ENCODE results near the gene PRG2. TPM values are rescaled to one million over a fixed set of nuclear protein-coding genes. Genes with fewer than 3 reads are reported as not detected.
A peak's percentile ranks its signal among the peaks of the same experiment; 100 is the strongest.

The PRG2 gene
- total and polyA plus RNA-seq, 2 of the 13 experiments (the other 11 are each of a cell fraction or from before 2014, with no cell fraction given): not detected

DNA sequence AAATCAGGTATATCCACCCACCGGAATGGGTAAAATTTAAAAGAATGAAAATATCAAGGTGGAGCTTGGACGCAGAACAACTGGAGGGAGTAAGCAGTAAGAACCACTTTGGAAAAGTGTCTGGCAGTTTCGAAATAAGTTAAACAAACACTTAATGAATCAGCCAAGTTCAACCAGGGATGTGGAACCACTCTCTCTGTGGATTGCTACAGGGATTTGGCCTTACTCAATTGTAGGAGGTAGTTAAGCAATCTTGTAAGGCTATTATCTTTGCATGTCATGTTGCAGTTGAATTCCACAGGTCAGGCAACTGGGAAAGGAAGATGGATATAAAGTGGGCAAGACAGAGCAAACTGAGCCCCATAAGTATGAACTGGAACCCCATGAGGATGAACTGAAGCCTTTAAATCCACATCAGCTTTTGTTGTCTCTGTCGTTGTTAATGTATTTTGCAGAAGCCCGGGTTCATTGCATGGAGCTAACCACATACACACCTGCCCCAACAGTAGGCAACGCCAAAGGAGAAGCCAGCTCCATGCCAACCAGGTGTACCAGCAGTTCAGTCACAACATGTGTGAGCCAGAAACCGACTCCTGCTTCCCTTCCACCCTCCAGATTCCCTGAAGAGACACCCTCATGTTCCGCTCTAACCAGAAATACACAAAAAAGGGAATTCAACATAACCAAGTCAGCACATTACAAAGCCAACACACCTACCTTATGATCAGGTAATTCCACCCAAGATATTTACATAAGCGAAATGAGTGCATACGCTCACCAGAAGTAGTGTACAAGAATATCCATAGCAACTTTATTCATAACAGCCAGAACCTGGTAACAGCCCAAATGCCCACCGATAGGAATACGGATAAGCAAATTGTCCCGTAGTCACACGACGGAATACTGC, 44.4 kb upstream of the PRG2 start (continued):
- TF ChIP-seq, protein P1, sequence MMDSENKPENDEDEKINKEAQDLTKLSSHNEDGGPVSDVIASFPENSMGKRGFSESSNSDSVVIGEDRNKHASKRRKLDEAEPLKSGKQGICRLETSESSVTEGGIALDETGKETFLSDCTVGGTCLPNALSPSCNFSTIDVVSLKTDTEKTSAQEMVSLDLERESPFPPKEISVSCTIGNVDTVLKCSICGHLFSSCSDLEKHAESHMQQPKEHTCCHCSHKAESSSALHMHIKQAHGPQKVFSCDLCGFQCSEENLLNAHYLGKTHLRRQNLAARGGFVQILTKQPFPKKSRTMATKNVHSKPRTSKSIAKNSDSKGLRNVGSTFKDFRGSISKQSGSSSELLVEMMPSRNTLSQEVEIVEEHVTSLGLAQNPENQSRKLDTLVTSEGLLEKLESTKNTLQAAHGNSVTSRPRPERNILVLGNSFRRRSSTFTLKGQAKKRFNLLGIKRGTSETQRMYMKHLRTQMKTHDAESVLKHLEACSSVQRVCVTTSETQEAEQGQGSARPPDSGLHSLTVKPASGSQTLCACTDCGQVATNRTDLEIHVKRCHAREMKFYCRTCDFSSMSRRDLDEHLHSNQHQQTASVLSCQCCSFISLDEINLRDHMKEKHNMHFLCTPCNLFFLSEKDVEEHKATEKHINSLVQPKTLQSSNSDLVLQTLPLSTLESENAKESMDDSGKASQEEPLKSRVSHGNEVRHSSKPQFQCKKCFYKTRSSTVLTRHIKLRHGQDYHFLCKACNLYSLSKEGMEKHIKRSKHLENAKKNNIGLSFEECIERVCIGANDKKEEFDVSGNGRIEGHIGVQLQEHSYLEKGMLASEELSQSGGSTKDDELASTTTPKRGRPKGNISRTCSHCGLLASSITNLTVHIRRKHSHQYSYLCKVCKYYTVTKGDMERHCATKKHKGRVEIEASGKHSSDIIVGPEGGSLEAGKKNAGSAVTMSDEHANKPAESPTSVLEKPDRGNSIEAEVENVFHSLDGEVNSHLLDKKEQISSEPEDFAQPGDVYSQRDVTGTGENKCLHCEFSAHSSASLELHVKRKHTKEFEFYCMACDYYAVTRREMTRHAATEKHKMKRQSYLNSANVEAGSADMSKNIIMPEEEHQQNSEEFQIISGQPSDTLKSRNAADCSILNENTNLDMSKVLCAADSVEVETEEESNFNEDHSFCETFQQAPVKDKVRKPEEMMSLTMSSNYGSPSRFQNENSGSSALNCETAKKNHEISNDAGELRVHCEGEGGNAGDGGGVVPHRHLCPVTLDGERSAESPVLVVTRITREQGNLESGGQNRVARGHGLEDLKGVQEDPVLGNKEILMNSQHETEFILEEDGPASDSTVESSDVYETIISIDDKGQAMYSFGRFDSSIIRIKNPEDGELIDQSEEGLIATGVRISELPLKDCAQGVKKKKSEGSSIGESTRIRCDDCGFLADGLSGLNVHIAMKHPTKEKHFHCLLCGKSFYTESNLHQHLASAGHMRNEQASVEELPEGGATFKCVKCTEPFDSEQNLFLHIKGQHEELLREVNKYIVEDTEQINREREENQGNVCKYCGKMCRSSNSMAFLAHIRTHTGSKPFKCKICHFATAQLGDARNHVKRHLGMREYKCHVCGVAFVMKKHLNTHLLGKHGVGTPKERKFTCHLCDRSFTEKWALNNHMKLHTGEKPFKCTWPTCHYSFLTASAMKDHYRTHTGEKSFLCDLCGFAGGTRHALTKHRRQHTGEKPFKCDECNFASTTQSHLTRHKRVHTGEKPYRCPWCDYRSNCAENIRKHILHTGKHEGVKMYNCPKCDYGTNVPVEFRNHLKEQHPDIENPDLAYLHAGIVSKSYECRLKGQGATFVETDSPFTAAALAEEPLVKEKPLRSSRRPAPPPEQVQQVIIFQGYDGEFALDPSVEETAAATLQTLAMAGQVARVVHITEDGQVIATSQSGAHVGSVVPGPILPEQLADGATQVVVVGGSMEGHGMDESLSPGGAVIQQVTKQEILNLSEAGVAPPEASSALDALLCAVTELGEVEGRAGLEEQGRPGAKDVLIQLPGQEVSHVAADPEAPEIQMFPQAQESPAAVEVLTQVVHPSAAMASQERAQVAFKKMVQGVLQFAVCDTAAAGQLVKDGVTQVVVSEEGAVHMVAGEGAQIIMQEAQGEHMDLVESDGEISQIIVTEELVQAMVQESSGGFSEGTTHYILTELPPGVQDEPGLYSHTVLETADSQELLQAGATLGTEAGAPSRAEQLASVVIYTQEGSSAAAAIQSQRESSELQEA (CRISPR knock-in tag; IDR thresholded peaks at IDR 0.05; ENCODE audit: not compliant biosample characterization): no peak
- TF ChIP-seq GATAD2A (CRISPR knock-in tag; IDR thresholded peaks at IDR 0.05): peak; percentile 98
- TF ChIP-seq ZC3H4 (CRISPR knock-in tag; IDR thresholded peaks at IDR 0.05; ENCODE audit: borderline replicate concordance): no peak
- TF ChIP-seq, protein P2, sequence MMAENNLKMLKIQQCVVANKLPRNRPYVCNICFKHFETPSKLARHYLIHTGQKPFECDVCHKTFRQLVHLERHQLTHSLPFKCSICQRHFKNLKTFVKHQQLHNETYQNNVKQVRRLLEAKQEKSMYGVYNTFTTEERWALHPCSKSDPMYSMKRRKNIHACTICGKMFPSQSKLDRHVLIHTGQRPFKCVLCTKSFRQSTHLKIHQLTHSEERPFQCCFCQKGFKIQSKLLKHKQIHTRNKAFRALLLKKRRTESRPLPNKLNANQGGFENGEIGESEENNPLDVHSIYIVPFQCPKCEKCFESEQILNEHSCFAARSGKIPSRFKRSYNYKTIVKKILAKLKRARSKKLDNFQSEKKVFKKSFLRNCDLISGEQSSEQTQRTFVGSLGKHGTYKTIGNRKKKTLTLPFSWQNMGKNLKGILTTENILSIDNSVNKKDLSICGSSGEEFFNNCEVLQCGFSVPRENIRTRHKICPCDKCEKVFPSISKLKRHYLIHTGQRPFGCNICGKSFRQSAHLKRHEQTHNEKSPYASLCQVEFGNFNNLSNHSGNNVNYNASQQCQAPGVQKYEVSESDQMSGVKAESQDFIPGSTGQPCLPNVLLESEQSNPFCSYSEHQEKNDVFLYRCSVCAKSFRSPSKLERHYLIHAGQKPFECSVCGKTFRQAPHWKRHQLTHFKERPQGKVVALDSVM (CRISPR knock-in tag; IDR thresholded peaks at IDR 0.05): no peak
- TF ChIP-seq ZSCAN12 (CRISPR knock-in tag; IDR thresholded peaks at IDR 0.05): no peak
- TF ChIP-seq TBX2 (CRISPR knock-in tag; IDR thresholded peaks at IDR 0.05; ENCODE audit: borderline replicate concordance): peak; percentile 89
- no peak for TF ChIP-seq ZIK1 (CRISPR knock-in tag; IDR thresholded peaks at IDR 0.05; ENCODE audit: borderline replicate concordance, low read depth)
- no peak for TF ChIP-seq ZNF101 (CRISPR knock-in tag; IDR thresholded peaks at IDR 0.05; ENCODE audit: borderline replicate concordance, low read depth)
- TF ChIP-seq TOE1 (CRISPR knock-in tag; IDR thresholded peaks at IDR 0.05): no peak
- TF ChIP-seq TBL1XR1 (IDR thresholded peaks at IDR 0.05; ENCODE audit: borderline replicate concordance, low read length, partially characterized antibody): peak; percentile 94
- TF ChIP-seq ZNF326 (CRISPR knock-in tag; IDR thresholded peaks at IDR 0.05; ENCODE audit: borderline replicate concordance): no peak
- TF ChIP-seq, protein P3, sequence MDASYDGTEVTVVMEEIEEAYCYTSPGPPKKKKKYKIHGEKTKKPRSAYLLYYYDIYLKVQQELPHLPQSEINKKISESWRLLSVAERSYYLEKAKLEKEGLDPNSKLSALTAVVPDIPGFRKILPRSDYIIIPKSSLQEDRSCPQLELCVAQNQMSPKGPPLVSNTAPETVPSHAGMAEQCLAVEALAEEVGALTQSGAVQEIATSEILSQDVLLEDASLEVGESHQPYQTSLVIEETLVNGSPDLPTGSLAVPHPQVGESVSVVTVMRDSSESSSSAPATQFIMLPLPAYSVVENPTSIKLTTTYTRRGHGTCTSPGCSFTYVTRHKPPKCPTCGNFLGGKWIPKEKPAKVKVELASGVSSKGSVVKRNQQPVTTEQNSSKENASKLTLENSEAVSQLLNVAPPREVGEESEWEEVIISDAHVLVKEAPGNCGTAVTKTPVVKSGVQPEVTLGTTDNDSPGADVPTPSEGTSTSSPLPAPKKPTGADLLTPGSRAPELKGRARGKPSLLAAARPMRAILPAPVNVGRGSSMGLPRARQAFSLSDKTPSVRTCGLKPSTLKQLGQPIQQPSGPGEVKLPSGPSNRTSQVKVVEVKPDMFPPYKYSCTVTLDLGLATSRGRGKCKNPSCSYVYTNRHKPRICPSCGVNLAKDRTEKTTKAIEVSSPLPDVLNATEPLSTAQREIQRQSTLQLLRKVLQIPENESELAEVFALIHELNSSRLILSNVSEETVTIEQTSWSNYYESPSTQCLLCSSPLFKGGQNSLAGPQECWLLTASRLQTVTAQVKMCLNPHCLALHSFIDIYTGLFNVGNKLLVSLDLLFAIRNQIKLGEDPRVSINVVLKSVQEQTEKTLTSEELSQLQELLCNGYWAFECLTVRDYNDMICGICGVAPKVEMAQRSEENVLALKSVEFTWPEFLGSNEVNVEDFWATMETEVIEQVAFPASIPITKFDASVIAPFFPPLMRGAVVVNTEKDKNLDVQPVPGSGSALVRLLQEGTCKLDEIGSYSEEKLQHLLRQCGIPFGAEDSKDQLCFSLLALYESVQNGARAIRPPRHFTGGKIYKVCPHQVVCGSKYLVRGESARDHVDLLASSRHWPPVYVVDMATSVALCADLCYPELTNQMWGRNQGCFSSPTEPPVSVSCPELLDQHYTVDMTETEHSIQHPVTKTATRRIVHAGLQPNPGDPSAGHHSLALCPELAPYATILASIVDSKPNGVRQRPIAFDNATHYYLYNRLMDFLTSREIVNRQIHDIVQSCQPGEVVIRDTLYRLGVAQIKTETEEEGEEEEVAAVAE (CRISPR knock-in tag; IDR thresholded peaks at IDR 0.05; ENCODE audit: borderline replicate concordance): 0 out of 2 replicates have a peak, but pooled peaks have one; percentile 39
